Measurements from ENCODE around the gene PRR5L. TPM values are rescaled to one million over a fixed set of nuclear protein-coding genes. Genes with fewer than 3 reads are reported as not detected.

The PRR5L gene
- total and polyA plus RNA-seq, 2 experiments from 2014 or later: 3.1 to 8.9 TPM

GRCh38 chr11:36340897-36341296, 44.8 kb downstream of the PRR5L start (continued):
- TF ChIP-seq ZNF462 (CRISPR knock-in tag; IDR thresholded peaks at IDR 0.05): no peak

GRCh38 chr11:36341915-36342314, 45.8 kb downstream of the PRR5L start:
- H3K4me3 Mint-ChIP-seq: no peak overlapping the region
- no peak overlapping the region for H2AFZ ChIP-seq

More at GRCh38 chr11:36341915-36342314, 45.8 kb downstream of the PRR5L start:
- H3K4me1 Mint-ChIP-seq: no peaks in the 10 kb centered on the region
- H3K27me3 Mint-ChIP-seq (ENCODE audit: insufficient read depth, low read depth, poor library complexity): peaks cover 5% of the 10 kb centered on the region
- no peak overlapping the region for H3K4me3 ChIP-seq
- no peak overlapping the region for H3K4me2 ChIP-seq
- TF ChIP-seq NANOG (IDR thresholded peaks at IDR 0.05; ENCODE audit: borderline replicate concordance) (no peak), EZH2 (IDR thresholded peaks at IDR 0.05; ENCODE audit: low read depth, unreplicated experiment) (no peak), ZNF114 (CRISPR knock-in tag; IDR thresholded peaks at IDR 0.05) (no peak), STAT1 (IDR thresholded peaks at IDR 0.05; ENCODE audit: unreplicated experiment) (no peak), REST (IDR thresholded peaks at IDR 0.05; ENCODE audit: unreplicated experiment) (no peak), CREB1 (CRISPR knock-in tag; IDR thresholded peaks at IDR 0.05; ENCODE audit: low read depth) (no peak)
- H3F3A ChIP-seq (replicated peaks; ENCODE audit: low read depth): no peaks in the 10 kb centered on the region
- H3K27ac ChIP-seq (ENCODE audit: low read depth): no peak overlapping the region
- 0 out of 2 replicates have a peak, but pooled peaks cover 5% of the 10 kb centered on the region for H3K9me2 ChIP-seq (ENCODE audit: insufficient read depth)
- H3K27me3 ChIP-seq (ENCODE audit: insufficient read depth): no peaks in the 10 kb centered on the region
- no peaks in the 10 kb centered on the region for H3K36me3 Mint-ChIP-seq (ENCODE audit: low read depth)
- no peaks in the 10 kb centered on the region for H3K4me1 ChIP-seq (ENCODE audit: insufficient read depth)
- no peak for ATAC-seq
- no peaks in the 10 kb centered on the region for H3K36me3 ChIP-seq (ENCODE audit: insufficient read depth)
- no peaks in the 10 kb centered on the region for H3K9me3 Mint-ChIP-seq
- DNase-seq (ENCODE audit: low spot score): no peak
- H3K27ac Mint-ChIP-seq: no peak overlapping the region
- no peaks in the 10 kb centered on the region for H3K79me2 ChIP-seq (replicated peaks; ENCODE audit: insufficient read depth)
- H4K20me1 ChIP-seq (replicated peaks; ENCODE audit: insufficient read depth): no peaks in the 10 kb centered on the region

All from GM23338 (cell line).